Right lobe of liver (tissue), 4 donors: ENCODE results near the gene HSP90AA1.

Experiments
- POLR2A ChIP-seq: fragments of 450-650 bp; IDR thresholded peaks from one replicate; pipeline ENCODE4 v1.6.1; 2017; ENCODE audit warnings: antibody characterized with exemption, mild to moderate bottlenecking
- TF ChIP-seq, protein P1 (sequence below), 4 donors: fragments of 200-600 bp in 3 of 4; fragments of 450-650 bp in 1 of 4; IDR thresholded peaks; one replicate each; pipeline versions ENCODE4 v1.5.1 to v1.8.0; 2016 to 2022; ENCODE audit warnings: antibody characterized with exemption in 4 of 4, mild to moderate bottlenecking in 2 of 4
- donor health status: DM: no; HTN: no; CAD: no.
- donor health status: DM: no; HTN: no; CAD: no.
- donor health status: DM: no; HTN: yes; CAD: no.

DNA sequence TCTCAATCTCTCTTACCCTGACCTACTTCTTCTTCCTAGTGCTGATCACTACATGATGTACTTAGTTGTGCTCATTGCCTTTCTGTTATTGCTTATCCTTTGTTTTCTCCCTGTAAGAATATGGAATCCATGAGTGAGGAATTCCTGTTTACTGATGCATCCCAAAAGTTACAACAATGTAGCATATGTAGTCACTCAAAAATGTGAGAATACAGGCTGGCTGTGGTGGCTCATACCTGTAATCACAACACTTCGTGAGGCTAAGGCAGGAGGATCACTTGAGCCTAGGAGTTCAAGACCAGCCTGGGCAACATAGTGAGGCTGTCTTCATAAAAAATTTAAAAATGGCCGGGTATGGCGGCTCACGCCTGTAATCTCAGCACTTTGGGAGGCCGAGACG lies 44.9 kb upstream of the HSP90AA1 start:
- TF ChIP-seq, protein P1, sequence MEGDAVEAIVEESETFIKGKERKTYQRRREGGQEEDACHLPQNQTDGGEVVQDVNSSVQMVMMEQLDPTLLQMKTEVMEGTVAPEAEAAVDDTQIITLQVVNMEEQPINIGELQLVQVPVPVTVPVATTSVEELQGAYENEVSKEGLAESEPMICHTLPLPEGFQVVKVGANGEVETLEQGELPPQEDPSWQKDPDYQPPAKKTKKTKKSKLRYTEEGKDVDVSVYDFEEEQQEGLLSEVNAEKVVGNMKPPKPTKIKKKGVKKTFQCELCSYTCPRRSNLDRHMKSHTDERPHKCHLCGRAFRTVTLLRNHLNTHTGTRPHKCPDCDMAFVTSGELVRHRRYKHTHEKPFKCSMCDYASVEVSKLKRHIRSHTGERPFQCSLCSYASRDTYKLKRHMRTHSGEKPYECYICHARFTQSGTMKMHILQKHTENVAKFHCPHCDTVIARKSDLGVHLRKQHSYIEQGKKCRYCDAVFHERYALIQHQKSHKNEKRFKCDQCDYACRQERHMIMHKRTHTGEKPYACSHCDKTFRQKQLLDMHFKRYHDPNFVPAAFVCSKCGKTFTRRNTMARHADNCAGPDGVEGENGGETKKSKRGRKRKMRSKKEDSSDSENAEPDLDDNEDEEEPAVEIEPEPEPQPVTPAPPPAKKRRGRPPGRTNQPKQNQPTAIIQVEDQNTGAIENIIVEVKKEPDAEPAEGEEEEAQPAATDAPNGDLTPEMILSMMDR (IDR thresholded peaks at IDR 0.05): no peak
- TF ChIP-seq POLR2A: no peak
